Astrocyte (in vitro differentiated cells and primary cell): Measurements from ENCODE around the gene BUB1B.

Experiments used
- EZH2 ChIP-seq: IDR thresholded peaks from 2 replicates; pipeline ENCODE4 v1.6.1; 2012; ENCODE audit warnings: mild to moderate bottlenecking, low read length, inconsistent platforms; ENCODE audit not compliant: insufficient read depth
- TF ChIP-seq, protein P1 (sequence below): IDR thresholded peaks from 2 replicates; pipeline ENCODE4 v1.5.1; 2011; ENCODE audit warnings: low read depth, mild to moderate bottlenecking, inconsistent platforms, low read length, moderate library complexity; ENCODE audit not compliant: insufficient read depth

DNA sequence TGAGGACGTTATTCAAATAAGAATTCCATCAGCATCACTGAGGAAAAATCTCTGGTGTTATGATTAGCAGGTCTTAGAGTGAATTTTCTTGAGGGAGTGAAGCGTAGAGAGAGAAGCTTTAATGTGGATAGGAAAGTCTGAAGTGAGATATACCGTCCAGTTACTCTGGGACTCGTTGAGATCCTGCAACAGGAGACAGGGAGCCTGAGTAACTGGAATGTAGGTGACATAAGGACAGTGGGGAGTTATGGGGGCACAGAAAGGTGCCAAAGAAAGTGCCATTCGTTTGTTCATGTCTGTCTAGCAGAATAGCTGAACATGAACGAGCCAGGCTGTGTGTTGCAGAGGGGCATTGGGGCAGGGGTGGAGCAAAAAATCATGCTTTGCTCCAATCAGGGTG lies 9.4 kb upstream of the BUB1B start:
- no peak for TF ChIP-seq EZH2
- TF ChIP-seq, protein P1, sequence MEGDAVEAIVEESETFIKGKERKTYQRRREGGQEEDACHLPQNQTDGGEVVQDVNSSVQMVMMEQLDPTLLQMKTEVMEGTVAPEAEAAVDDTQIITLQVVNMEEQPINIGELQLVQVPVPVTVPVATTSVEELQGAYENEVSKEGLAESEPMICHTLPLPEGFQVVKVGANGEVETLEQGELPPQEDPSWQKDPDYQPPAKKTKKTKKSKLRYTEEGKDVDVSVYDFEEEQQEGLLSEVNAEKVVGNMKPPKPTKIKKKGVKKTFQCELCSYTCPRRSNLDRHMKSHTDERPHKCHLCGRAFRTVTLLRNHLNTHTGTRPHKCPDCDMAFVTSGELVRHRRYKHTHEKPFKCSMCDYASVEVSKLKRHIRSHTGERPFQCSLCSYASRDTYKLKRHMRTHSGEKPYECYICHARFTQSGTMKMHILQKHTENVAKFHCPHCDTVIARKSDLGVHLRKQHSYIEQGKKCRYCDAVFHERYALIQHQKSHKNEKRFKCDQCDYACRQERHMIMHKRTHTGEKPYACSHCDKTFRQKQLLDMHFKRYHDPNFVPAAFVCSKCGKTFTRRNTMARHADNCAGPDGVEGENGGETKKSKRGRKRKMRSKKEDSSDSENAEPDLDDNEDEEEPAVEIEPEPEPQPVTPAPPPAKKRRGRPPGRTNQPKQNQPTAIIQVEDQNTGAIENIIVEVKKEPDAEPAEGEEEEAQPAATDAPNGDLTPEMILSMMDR = no peak
